Measurements from ENCODE around the gene GPX8. TPM values are rescaled to one million over a fixed set of nuclear protein-coding genes. Genes with fewer than 3 reads are reported as not detected.

GPX8 gene
- total and polyA plus RNA-seq, 2 of the 13 experiments (the other 11 are each of a cell fraction or from before 2014, with no cell fraction given): 0.33 to 0.94 TPM

GRCh38 chr5:55176176-55176818, 16.3 kb downstream of the GPX8 start (continued):
- no peak for TF ChIP-seq ZBED4 (CRISPR knock-in tag; IDR thresholded peaks at IDR 0.05; ENCODE audit: borderline replicate concordance)
- 0 out of 2 replicates have a peak, but pooled peaks have one; percentile 40 for TF ChIP-seq ZNF547 (CRISPR knock-in tag; IDR thresholded peaks at IDR 0.05)
- peak; percentile 54 for TF ChIP-seq SAP130 (CRISPR knock-in tag; IDR thresholded peaks at IDR 0.05; ENCODE audit: low read depth)
- no peak for TF ChIP-seq GABPA (IDR thresholded peaks at IDR 0.05; ENCODE audit: low read depth, low read length)
- TF ChIP-seq GABPA (CRISPR knock-in tag; IDR thresholded peaks at IDR 0.05; ENCODE audit: low read depth): no peak
- no peak for TF ChIP-seq MTF2 (CRISPR knock-in tag; IDR thresholded peaks at IDR 0.05; ENCODE audit: borderline replicate concordance)
- TF ChIP-seq ZNF317 (CRISPR knock-in tag; IDR thresholded peaks at IDR 0.05): no peak
- TF ChIP-seq ZFP91 (CRISPR knock-in tag; IDR thresholded peaks at IDR 0.05; ENCODE audit: borderline replicate concordance): peak; percentile 49; the same call in 1 of the 2 replicates
- TF ChIP-seq ZFAT (CRISPR knock-in tag; conservative IDR thresholded peaks at IDR 0.05): no peak
- TF ChIP-seq ZBTB8A (CRISPR knock-in tag; IDR thresholded peaks at IDR 0.05; ENCODE audit: borderline replicate concordance, low read depth): no peak
- TF ChIP-seq NCOA2 (CRISPR knock-in tag; IDR thresholded peaks at IDR 0.05): no peak
- TF ChIP-seq ZFP90 (CRISPR knock-in tag; IDR thresholded peaks at IDR 0.05; ENCODE audit: borderline replicate concordance): no peak
- TF ChIP-seq SKIL (CRISPR knock-in tag; IDR thresholded peaks at IDR 0.05; ENCODE audit: borderline replicate concordance): peak; percentile 45; the same call in 1 of the 2 replicates
- TF ChIP-seq PAXIP1 (CRISPR knock-in tag; conservative IDR thresholded peaks at IDR 0.05): no peak
- TF ChIP-seq HIVEP1 (CRISPR knock-in tag; IDR thresholded peaks at IDR 0.05): peak; percentile 38; the same call in 1 of the 2 replicates
- TF ChIP-seq ZBTB14 (CRISPR knock-in tag; IDR thresholded peaks at IDR 0.05): peak; percentile 96
- no peak for TF ChIP-seq SMYD3 (CRISPR knock-in tag; IDR thresholded peaks at IDR 0.05)

All from HepG2 (cell line).